ENCODE measurements around the gene EYS.
"Not testable (repeated sequence)": the region's sequence is repeated elsewhere in the genome, so short reads cannot be mapped to it uniquely, and the experiment has no call there.

Gene EYS

GRCh38 chr6:64085126-64085525, 1621.9 kb downstream of the EYS start:
- DNase-seq = no peak

- no peak for DNase-seq
Measured at GRCh38 chr6:64084185-64084663, 1622.8 kb downstream of the EYS start.

- DNase-seq = no peak
Measured at GRCh38 chr6:64083261-64083660, 1623.8 kb downstream of the EYS start.

GRCh38 chr6:64081453-64081852, 1625.6 kb downstream of the EYS start:
- no peak for DNase-seq

GRCh38 chr6:64074981-64075380, 1632.0 kb downstream of the EYS start:
- DNase-seq = no peak

- DNase-seq = no peak
Measured at GRCh38 chr6:64072686-64073085, 1634.3 kb downstream of the EYS start.

- DNase-seq = no peak
Measured at GRCh38 chr6:64064919-64065318, 1642.1 kb downstream of the EYS start.

- no peak for DNase-seq
Measured at GRCh38 chr6:64062960-64063683, 1643.9 kb downstream of the EYS start.

GRCh38 chr6:64054861-64055260, 1652.2 kb downstream of the EYS start:
- no peak for DNase-seq

GRCh38 chr6:64050590-64050989, 1656.4 kb downstream of the EYS start:
- no peak for DNase-seq

- DNase-seq = no peak
Measured at GRCh38 chr6:64049736-64050135, 1657.3 kb downstream of the EYS start.

- DNase-seq = no peak
Measured at GRCh38 chr6:64046746-64047208, 1660.2 kb downstream of the EYS start.

GRCh38 chr6:64041373-64041772, 1665.7 kb downstream of the EYS start:
- no peak for DNase-seq

- no peak for DNase-seq
Measured at GRCh38 chr6:64040113-64040512, 1666.9 kb downstream of the EYS start.

GRCh38 chr6:64037427-64037826, 1669.6 kb downstream of the EYS start:
- DNase-seq = no peak

GRCh38 chr6:64034910-64035655, 1671.9 kb downstream of the EYS start:
- DNase-seq = no peak

GRCh38 chr6:64034291-64034690, 1672.7 kb downstream of the EYS start:
- DNase-seq = no peak

GRCh38 chr6:64030950-64031618, 1675.9 kb downstream of the EYS start:
- not testable (repeated sequence) for DNase-seq

- no peak for DNase-seq
Measured at GRCh38 chr6:64023693-64024092, 1683.3 kb downstream of the EYS start.

GRCh38 chr6:64014595-64014994, 1692.4 kb downstream of the EYS start:
- DNase-seq = no peak

- DNase-seq = no peak
Measured at GRCh38 chr6:64013011-64013410, 1694.0 kb downstream of the EYS start.

GRCh38 chr6:64012351-64013001, 1694.5 kb downstream of the EYS start:
- DNase-seq = no peak

- no peak for DNase-seq
Measured at GRCh38 chr6:64010666-64011065, 1696.4 kb downstream of the EYS start.

All from CD4-positive, alpha-beta T cell treated with Interleukin-6 for 4 hours (primary cell).